ENCODE results near the gene MPPED1. TPM values are rescaled to one million over a fixed set of nuclear protein-coding genes. Genes with fewer than 3 reads are reported as not detected.

Gene MPPED1
- total RNA-seq, 1 donor from 2014 or later, result 0.18 TPM

DNA sequence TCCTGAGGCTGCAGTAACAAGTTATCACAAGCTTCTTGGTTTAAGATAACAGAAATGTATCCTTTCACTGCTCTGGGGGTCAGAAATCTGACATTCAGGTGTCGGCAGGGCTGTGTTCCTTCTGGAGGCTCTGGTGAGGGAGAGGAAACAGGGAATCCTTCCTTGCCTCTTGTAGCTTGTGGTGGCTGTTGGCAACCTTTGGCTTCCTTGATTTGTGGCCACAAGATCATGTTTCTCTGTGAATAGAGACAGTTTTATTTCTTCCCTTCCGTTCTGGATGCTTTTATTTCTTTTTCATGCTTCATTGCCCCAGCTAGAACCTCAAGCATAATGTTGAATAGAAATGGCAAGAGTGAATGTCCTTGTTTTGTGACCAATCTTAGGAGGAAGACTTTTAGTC lies 44.0 kb downstream of the MPPED1 start:
- TF ChIP-seq, protein P1, sequence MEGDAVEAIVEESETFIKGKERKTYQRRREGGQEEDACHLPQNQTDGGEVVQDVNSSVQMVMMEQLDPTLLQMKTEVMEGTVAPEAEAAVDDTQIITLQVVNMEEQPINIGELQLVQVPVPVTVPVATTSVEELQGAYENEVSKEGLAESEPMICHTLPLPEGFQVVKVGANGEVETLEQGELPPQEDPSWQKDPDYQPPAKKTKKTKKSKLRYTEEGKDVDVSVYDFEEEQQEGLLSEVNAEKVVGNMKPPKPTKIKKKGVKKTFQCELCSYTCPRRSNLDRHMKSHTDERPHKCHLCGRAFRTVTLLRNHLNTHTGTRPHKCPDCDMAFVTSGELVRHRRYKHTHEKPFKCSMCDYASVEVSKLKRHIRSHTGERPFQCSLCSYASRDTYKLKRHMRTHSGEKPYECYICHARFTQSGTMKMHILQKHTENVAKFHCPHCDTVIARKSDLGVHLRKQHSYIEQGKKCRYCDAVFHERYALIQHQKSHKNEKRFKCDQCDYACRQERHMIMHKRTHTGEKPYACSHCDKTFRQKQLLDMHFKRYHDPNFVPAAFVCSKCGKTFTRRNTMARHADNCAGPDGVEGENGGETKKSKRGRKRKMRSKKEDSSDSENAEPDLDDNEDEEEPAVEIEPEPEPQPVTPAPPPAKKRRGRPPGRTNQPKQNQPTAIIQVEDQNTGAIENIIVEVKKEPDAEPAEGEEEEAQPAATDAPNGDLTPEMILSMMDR (IDR thresholded peaks at IDR 0.05; ENCODE audit: unreplicated experiment), result no peak
- Mint-ChIP-seq H3K27me3 (ENCODE audit: unreplicated experiment) (no peaks in the 10 kb centered on the region), H3K4me3 (ENCODE audit: unreplicated experiment) (no peak overlapping the region), H3K36me3 (ENCODE audit: low read depth, unreplicated experiment) (no peaks in the 10 kb centered on the region), H3K9me3 (ENCODE audit: unreplicated experiment) (no peaks in the 10 kb centered on the region), H3K4me1 (ENCODE audit: unreplicated experiment) (no peaks in the 10 kb centered on the region), H3K27ac (ENCODE audit: unreplicated experiment) (no peak overlapping the region)
- DNase-seq (ENCODE audit: low spot score), result no peak

DNA sequence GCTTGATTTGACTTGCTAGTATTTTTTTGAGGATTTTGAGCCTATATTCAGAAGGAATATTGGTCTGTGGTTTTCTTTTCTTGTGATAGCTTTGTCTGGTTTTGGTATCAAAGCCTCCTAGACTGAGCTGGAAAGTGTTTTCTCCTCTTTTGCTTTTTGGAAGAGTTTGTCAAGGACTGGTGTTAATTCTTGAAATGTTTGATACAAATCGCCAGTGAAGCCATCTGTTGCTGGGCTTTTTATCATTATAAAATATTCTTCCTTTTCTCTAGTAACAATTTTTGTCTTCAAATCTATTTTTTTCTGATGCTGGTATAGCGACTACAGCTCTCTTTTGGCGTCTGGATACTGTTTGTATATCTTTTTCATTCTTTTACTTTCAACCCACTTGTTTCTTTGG lies 45.2 kb downstream of the MPPED1 start:
- TF ChIP-seq, protein P1 (IDR thresholded peaks at IDR 0.05; ENCODE audit: unreplicated experiment), result no peak
- H3K9me3 Mint-ChIP-seq (ENCODE audit: unreplicated experiment), result no peaks in the 10 kb centered on the region
- H3K27ac Mint-ChIP-seq (ENCODE audit: unreplicated experiment), result no peak overlapping the region
- no peak for DNase-seq (ENCODE audit: low spot score)
- H3K4me1 Mint-ChIP-seq (ENCODE audit: unreplicated experiment), result no peaks in the 10 kb centered on the region
- no peaks in the 10 kb centered on the region for H3K27me3 Mint-ChIP-seq (ENCODE audit: unreplicated experiment)
- no peak overlapping the region for H3K4me3 Mint-ChIP-seq (ENCODE audit: unreplicated experiment)
- peaks cover 3% of the 10 kb centered on the region for H3K36me3 Mint-ChIP-seq (ENCODE audit: low read depth, unreplicated experiment)

DNA sequence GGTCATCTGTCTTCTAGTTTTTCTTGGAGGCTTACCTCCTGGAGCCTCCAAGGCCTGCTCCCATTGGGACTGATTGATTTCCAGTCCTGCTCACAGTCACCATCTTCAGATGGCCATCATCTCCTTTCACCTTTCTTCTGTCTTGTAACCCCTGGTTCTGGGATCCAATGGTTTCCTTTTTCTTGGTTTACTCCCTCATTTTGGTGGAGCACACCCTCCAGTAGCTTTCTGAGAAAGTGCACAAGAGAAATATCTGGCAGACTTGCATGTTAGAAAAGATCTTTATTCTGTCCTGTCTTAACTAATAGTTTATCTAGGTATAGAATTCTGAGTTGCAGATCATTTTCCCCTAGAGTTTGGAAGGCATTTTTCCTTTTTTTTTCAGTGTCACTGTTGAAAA lies 50.9 kb downstream of the MPPED1 start:
- Mint-ChIP-seq H3K4me1 (ENCODE audit: unreplicated experiment) (no peaks in the 10 kb centered on the region), H3K9me3 (ENCODE audit: unreplicated experiment) (no peaks in the 10 kb centered on the region), H3K36me3 (ENCODE audit: low read depth, unreplicated experiment) (peaks cover 3% of the 10 kb centered on the region), H3K4me3 (ENCODE audit: unreplicated experiment) (no peak overlapping the region), H3K27me3 (ENCODE audit: unreplicated experiment) (no peaks in the 10 kb centered on the region), H3K27ac (ENCODE audit: unreplicated experiment) (no peak overlapping the region)
- TF ChIP-seq, protein P1 (IDR thresholded peaks at IDR 0.05; ENCODE audit: unreplicated experiment), result no peak
- no peak for DNase-seq (ENCODE audit: low spot score)

DNA sequence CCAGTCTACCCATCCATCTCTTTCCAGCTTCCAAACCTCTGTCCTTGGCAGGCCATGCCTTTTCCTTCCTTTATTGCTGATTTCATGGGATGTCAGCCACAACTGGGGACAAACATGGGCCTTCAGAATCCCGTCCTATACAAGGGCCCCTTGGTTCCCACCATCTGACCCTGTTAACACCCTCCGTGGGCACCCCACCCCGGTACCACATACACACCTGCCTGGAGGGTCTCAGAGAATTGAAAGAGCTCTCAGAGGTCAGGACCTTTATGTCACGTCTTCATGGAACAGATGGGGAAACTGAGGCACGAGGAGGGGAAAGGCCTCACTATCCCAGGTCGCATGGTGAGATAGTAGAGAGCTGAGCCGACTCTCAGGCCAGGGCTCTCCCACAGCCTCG lies 53.0 kb downstream of the MPPED1 start:
- no peak overlapping the region for H3K27ac Mint-ChIP-seq (ENCODE audit: unreplicated experiment)
- no peak for DNase-seq (ENCODE audit: low spot score)
- H3K4me1 Mint-ChIP-seq (ENCODE audit: unreplicated experiment), result no peaks in the 10 kb centered on the region
- H3K9me3 Mint-ChIP-seq (ENCODE audit: unreplicated experiment), result no peaks in the 10 kb centered on the region
- TF ChIP-seq, protein P1 (IDR thresholded peaks at IDR 0.05; ENCODE audit: unreplicated experiment), result no peak
- H3K27me3 Mint-ChIP-seq (ENCODE audit: unreplicated experiment), result no peaks in the 10 kb centered on the region
- H3K4me3 Mint-ChIP-seq (ENCODE audit: unreplicated experiment), result no peak overlapping the region
- H3K36me3 Mint-ChIP-seq (ENCODE audit: low read depth, unreplicated experiment), result peaks cover 3% of the 10 kb centered on the region

DNA sequence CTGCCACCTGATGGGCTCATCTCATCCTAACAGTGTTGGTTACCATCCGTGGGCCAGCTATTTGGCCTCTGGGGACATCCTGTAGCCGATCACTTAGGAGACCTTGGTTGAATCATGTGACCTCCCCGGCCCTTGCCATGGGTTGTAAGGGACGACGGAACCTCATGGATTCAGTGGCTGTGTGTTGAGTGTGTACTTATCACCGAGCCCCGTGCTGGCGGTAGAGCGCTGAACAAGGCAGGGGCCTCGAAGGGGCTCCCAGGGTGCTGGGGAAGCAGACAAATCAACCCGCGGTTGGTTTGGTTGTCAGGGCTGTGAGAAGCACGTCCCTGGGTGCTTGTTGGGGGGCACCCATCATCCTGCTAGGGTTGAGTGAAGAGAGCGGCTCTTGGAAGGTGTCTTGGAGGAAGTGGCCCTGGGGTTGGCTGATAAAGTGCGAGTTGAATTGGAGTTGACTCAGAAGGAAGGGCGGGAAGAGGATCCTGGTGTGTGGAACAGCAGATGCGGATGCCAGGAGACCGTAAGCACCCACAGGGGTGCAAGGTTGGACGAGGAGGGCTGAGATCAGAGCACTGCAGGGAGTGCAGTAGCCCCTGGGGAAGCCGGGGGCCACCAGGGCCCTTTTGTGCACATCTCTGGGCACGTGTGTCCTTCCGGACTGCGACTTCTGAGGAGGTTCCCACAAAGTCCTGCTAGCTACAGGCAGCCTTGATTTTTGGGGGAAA lies 53.6 kb downstream of the MPPED1 start:
- Mint-ChIP-seq H3K36me3 (ENCODE audit: low read depth, unreplicated experiment) (peaks cover 3% of the 10 kb centered on the region), H3K27ac (ENCODE audit: unreplicated experiment) (no peak overlapping the region), H3K9me3 (ENCODE audit: unreplicated experiment) (no peaks in the 10 kb centered on the region), H3K4me1 (ENCODE audit: unreplicated experiment) (no peaks in the 10 kb centered on the region), H3K4me3 (ENCODE audit: unreplicated experiment) (no peak overlapping the region), H3K27me3 (ENCODE audit: unreplicated experiment) (no peaks in the 10 kb centered on the region)
- DNase-seq (ENCODE audit: low spot score), result no peak
- TF ChIP-seq, protein P1 (IDR thresholded peaks at IDR 0.05; ENCODE audit: unreplicated experiment), result no peak

Data from endothelial cell (in vitro differentiated cells).